Measurements from ENCODE around the gene INTS15.
A peak's percentile ranks its signal among the peaks of the same experiment; 100 is the strongest.

The INTS15 gene

DNA sequence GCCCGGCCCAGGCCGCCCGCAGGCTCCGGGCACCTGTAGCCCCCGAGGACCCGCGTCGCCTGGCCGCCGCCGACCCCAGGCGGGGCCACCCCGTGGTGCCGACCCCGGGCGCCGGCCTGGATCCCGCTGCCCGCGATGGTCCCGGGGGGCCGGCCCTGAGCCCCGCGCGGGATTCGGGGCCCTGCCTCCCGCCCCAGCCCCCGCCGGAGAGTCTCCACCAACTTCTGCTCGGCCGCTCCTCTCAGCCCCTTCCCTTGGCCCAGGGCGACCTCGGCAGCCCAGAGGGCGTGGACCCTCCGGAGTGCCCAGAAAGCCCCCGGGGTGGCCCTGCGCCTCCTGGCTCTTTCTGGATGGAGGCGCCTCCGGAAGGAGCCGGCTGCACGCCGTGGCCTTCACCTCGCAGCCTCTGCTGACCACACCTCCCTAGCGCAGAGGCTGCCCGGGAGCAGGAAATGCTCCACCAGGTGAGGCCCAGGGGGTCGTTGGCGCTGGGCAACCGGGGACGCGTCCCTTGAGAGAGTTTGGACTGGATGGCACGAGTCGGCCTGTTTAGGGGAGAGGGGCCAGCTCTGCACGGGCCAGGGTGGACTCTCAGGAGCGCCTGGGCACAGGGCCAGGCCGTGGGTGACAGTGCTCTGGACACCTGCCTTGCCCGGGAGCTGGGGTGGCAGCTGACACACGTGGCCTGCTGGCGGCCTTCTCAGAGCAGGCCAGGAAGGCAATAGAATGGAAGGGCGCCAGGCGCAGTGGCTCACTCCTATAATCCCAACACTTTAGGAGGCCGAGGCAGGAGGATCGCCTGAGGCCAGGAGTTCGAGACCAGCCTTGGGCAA is 26.1 kb downstream of the INTS15 start:
- Histone ChIP-seq H3K4me3 (ENCODE audit: low read depth in 1 of 5, low read length in 5 of 5) (peak overlapping the region in 4 of 5 donors; percentile 59 to 68 (median 64)), H3K9ac (ENCODE audit: low read length in 5 of 5) (peak overlapping the region in 3 of 5 donors; percentile 62 to 76 (median 72)), H3K27me3 (ENCODE audit: control insufficient read depth in 5 of 5, insufficient read depth in 4 of 5, low read length in 5 of 5) (peaks cover 0 to 29% (median 14%) of the 10 kb centered on the region in 5 donors), H3K9me3 (ENCODE audit: control insufficient read depth in 5 of 5, low read length in 5 of 5) (no peaks in the 10 kb centered on the region), H3K4me1 (ENCODE audit: control insufficient read depth in 5 of 5, insufficient read depth in 5 of 5, low read length in 5 of 5) (peaks cover 0 to 16% (median 13%) of the 10 kb centered on the region in 5 donors), H3K27ac (ENCODE audit: low read depth, low read length) (no peak overlapping the region), H3K36me3 (ENCODE audit: control insufficient read depth in 5 of 5, insufficient read depth in 5 of 5, low read length in 5 of 5) (peaks cover 0 to 6% (median 0%) of the 10 kb centered on the region in 5 donors)

GRCh38 chr7:6616854-6617643 is 27.2 kb downstream of the INTS15 start:
- Histone ChIP-seq H3K9me3 (ENCODE audit: control insufficient read depth in 5 of 5, low read length in 5 of 5) (no peaks in the 10 kb centered on the region), H3K4me3 (ENCODE audit: low read depth in 1 of 5, low read length in 5 of 5) (no peak overlapping the region), H3K36me3 (ENCODE audit: control insufficient read depth in 5 of 5, insufficient read depth in 5 of 5, low read length in 5 of 5) (peaks cover 0 to 16% (median 10%) of the 10 kb centered on the region in 5 donors), H3K27me3 (ENCODE audit: control insufficient read depth in 5 of 5, insufficient read depth in 4 of 5, low read length in 5 of 5) (peaks cover 0 to 29% (median 14%) of the 10 kb centered on the region in 5 donors), H3K4me1 (ENCODE audit: control insufficient read depth in 5 of 5, insufficient read depth in 5 of 5, low read length in 5 of 5) (peaks cover 0 to 16% (median 13%) of the 10 kb centered on the region in 5 donors), H3K9ac (ENCODE audit: low read length in 5 of 5) (no peak overlapping the region), H3K27ac (ENCODE audit: low read depth, low read length) (no peak overlapping the region)

GRCh38 chr7:6618621-6619020 is 28.8 kb downstream of the INTS15 start:
- no peak overlapping the region for H3K9ac ChIP-seq (ENCODE audit: low read length in 5 of 5)
- H3K36me3 ChIP-seq (ENCODE audit: control insufficient read depth in 5 of 5, insufficient read depth in 5 of 5, low read length in 5 of 5), result peaks cover 0 to 28% (median 16%) of the 10 kb centered on the region in 5 donors
- H3K9me3 ChIP-seq (ENCODE audit: control insufficient read depth in 5 of 5, low read length in 5 of 5), result no peaks in the 10 kb centered on the region
- H3K4me1 ChIP-seq (ENCODE audit: control insufficient read depth in 5 of 5, insufficient read depth in 5 of 5, low read length in 5 of 5), result peaks cover 0 to 16% (median 13%) of the 10 kb centered on the region in 5 donors
- no peak overlapping the region for H3K4me3 ChIP-seq (ENCODE audit: low read depth in 1 of 5, low read length in 5 of 5)
- peaks cover 0 to 27% (median 14%) of the 10 kb centered on the region in 5 donors for H3K27me3 ChIP-seq (ENCODE audit: control insufficient read depth in 5 of 5, insufficient read depth in 4 of 5, low read length in 5 of 5)
- H3K27ac ChIP-seq (ENCODE audit: low read depth, low read length), result no peak overlapping the region

GRCh38 chr7:6619961-6620360 is 30.1 kb downstream of the INTS15 start:
- H3K27ac ChIP-seq (ENCODE audit: low read depth, low read length), result no peak overlapping the region
- H3K27me3 ChIP-seq (ENCODE audit: control insufficient read depth in 5 of 5, insufficient read depth in 4 of 5, low read length in 5 of 5), result peaks cover 0 to 16% (median 4%) of the 10 kb centered on the region in 5 donors
- no peak overlapping the region for H3K9ac ChIP-seq (ENCODE audit: low read length in 5 of 5)
- no peak overlapping the region for H3K4me3 ChIP-seq (ENCODE audit: low read depth in 1 of 5, low read length in 5 of 5)
- peaks cover 0 to 12% (median 10%) of the 10 kb centered on the region in 5 donors for H3K4me1 ChIP-seq (ENCODE audit: control insufficient read depth in 5 of 5, insufficient read depth in 5 of 5, low read length in 5 of 5)
- peaks cover 0 to 34% (median 16%) of the 10 kb centered on the region in 5 donors for H3K36me3 ChIP-seq (ENCODE audit: control insufficient read depth in 5 of 5, insufficient read depth in 5 of 5, low read length in 5 of 5)
- no peaks in the 10 kb centered on the region for H3K9me3 ChIP-seq (ENCODE audit: control insufficient read depth in 5 of 5, low read length in 5 of 5)

DNA sequence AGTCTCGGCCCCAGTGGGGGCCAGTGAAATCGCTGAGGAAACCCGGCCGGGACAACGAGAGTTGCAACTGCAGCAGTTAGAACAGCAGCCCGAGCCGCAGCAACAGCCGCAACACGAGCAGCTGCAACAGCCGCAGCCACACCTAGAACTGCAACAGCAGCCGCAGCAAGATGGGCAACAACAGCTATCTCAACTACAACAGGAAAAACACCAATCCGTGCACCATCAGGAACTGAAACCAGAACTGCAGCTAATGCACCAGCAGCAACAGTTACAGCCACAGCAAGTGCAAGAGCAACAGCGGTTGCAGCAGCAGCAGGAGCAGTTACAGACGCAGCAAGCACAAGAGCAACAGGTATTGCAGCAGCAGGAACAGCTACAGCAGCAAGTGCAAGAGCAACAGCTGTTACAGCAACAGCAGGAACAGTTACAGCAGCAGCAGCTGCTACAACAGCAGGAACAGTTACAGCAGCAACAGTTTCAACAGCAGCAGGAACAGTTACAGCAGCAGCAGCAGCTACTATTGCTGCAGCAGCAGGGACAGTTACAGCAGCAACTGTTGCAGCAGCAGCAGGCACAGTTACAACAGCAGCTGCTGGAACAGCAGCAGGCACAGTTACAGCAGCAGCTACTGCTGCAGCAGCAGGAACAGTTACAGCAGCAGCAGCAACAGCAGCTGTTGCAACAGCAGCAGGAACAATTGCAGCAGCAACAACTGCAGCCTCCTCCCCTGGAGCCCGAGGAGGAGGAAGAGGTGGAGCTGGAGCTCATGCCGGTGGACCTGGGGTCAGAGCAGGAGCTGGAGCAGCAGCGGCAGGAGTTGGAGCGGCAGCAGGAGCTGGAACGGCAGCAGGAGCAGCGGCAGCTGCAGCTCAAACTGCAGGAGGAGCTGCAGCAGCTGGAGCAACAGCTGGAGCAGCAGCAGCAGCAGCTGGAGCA is 31.6 kb downstream of the INTS15 start:
- Histone ChIP-seq H3K36me3 (ENCODE audit: control insufficient read depth in 5 of 5, insufficient read depth in 5 of 5, low read length in 5 of 5) (peaks cover 0 to 34% (median 16%) of the 10 kb centered on the region in 5 donors), H3K9ac (ENCODE audit: low read length in 5 of 5) (no peak overlapping the region), H3K4me1 (ENCODE audit: control insufficient read depth in 5 of 5, insufficient read depth in 5 of 5, low read length in 5 of 5) (peaks cover 0 to 3% (median 0%) of the 10 kb centered on the region in 5 donors), H3K4me3 (ENCODE audit: low read depth in 1 of 5, low read length in 5 of 5) (no peak overlapping the region), H3K27ac (ENCODE audit: low read depth, low read length) (no peak overlapping the region), H3K9me3 (ENCODE audit: control insufficient read depth in 5 of 5, low read length in 5 of 5) (no peaks in the 10 kb centered on the region), H3K27me3 (ENCODE audit: control insufficient read depth in 5 of 5, insufficient read depth in 4 of 5, low read length in 5 of 5) (peaks cover 0 to 8% (median 0%) of the 10 kb centered on the region in 5 donors)

DNA sequence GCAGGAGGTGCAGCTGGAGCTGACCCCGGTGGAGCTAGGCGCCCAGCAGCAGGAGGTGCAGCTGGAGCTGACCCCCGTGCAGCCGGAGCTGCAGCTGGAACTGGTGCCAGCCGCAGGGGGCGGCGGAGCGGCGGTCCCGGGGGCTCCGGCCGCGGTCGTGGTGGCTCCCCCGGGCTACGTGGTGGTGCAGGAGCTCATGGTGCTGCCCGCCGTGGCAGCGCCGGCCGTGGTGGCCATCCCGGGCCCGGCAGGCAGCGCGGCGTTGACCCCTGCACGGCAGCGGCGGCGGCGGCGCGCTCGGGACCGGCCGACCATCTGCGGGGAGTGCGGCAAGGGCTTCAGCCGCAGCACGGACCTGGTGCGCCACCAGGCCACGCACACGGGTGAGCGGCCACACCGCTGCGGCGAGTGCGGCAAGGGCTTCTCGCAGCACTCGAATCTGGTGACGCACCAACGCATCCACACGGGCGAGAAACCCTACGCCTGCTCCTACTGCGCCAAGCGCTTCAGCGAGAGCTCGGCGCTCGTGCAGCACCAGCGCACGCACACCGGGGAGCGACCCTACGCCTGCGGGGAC is 32.4 kb downstream of the INTS15 start:
- peaks cover 0 to 1% (median 0%) of the 10 kb centered on the region in 5 donors for H3K27me3 ChIP-seq (ENCODE audit: control insufficient read depth in 5 of 5, insufficient read depth in 4 of 5, low read length in 5 of 5)
- no peaks in the 10 kb centered on the region for H3K9me3 ChIP-seq (ENCODE audit: control insufficient read depth in 5 of 5, low read length in 5 of 5)
- H3K4me3 ChIP-seq (ENCODE audit: low read depth in 1 of 5, low read length in 5 of 5), result no peak overlapping the region
- no peak overlapping the region for H3K9ac ChIP-seq (ENCODE audit: low read length in 5 of 5)
- no peak overlapping the region for H3K27ac ChIP-seq (ENCODE audit: low read depth, low read length)
- no peaks in the 10 kb centered on the region for H3K4me1 ChIP-seq (ENCODE audit: control insufficient read depth in 5 of 5, insufficient read depth in 5 of 5, low read length in 5 of 5)
- H3K36me3 ChIP-seq (ENCODE audit: control insufficient read depth in 5 of 5, insufficient read depth in 5 of 5, low read length in 5 of 5), result peaks cover 0 to 33% (median 16%) of the 10 kb centered on the region in 5 donors

GRCh38 chr7:6623589-6624245 is 33.9 kb downstream of the INTS15 start:
- Histone ChIP-seq H3K9ac (ENCODE audit: low read length in 5 of 5) (no peak overlapping the region), H3K27me3 (ENCODE audit: control insufficient read depth in 5 of 5, insufficient read depth in 4 of 5, low read length in 5 of 5) (no peaks in the 10 kb centered on the region), H3K27ac (ENCODE audit: low read depth, low read length) (no peak overlapping the region), H3K36me3 (ENCODE audit: control insufficient read depth in 5 of 5, insufficient read depth in 5 of 5, low read length in 5 of 5) (peaks cover 0 to 28% (median 16%) of the 10 kb centered on the region in 5 donors), H3K4me1 (ENCODE audit: control insufficient read depth in 5 of 5, insufficient read depth in 5 of 5, low read length in 5 of 5) (no peaks in the 10 kb centered on the region), H3K9me3 (ENCODE audit: control insufficient read depth in 5 of 5, low read length in 5 of 5) (no peaks in the 10 kb centered on the region), H3K4me3 (ENCODE audit: low read depth in 1 of 5, low read length in 5 of 5) (no peak overlapping the region)

- Histone ChIP-seq H3K27ac (ENCODE audit: low read depth, low read length) (no peak overlapping the region), H3K27me3 (ENCODE audit: control insufficient read depth in 5 of 5, insufficient read depth in 4 of 5, low read length in 5 of 5) (no peaks in the 10 kb centered on the region), H3K4me1 (ENCODE audit: control insufficient read depth in 5 of 5, insufficient read depth in 5 of 5, low read length in 5 of 5) (no peaks in the 10 kb centered on the region), H3K9ac (ENCODE audit: low read length in 5 of 5) (no peak overlapping the region), H3K4me3 (ENCODE audit: low read depth in 1 of 5, low read length in 5 of 5) (no peak overlapping the region), H3K36me3 (ENCODE audit: control insufficient read depth in 5 of 5, insufficient read depth in 5 of 5, low read length in 5 of 5) (peaks cover 0 to 28% (median 16%) of the 10 kb centered on the region in 5 donors), H3K9me3 (ENCODE audit: control insufficient read depth in 5 of 5, low read length in 5 of 5) (no peaks in the 10 kb centered on the region)
Measured at GRCh38 chr7:6624246-6624611, 34.4 kb downstream of the INTS15 start.

- no peak overlapping the region for H3K9ac ChIP-seq (ENCODE audit: low read length in 5 of 5)
- H3K27ac ChIP-seq (ENCODE audit: low read depth, low read length), result no peak overlapping the region
- H3K27me3 ChIP-seq (ENCODE audit: control insufficient read depth in 5 of 5, insufficient read depth in 4 of 5, low read length in 5 of 5), result peaks cover 0 to 3% (median 0%) of the 10 kb centered on the region in 5 donors
- no peak overlapping the region for H3K4me3 ChIP-seq (ENCODE audit: low read depth in 1 of 5, low read length in 5 of 5)
- no peaks in the 10 kb centered on the region for H3K9me3 ChIP-seq (ENCODE audit: control insufficient read depth in 5 of 5, low read length in 5 of 5)
- H3K36me3 ChIP-seq (ENCODE audit: control insufficient read depth in 5 of 5, insufficient read depth in 5 of 5, low read length in 5 of 5), result peaks cover 0 to 11% (median 4%) of the 10 kb centered on the region in 5 donors
- H3K4me1 ChIP-seq (ENCODE audit: control insufficient read depth in 5 of 5, insufficient read depth in 5 of 5, low read length in 5 of 5), result no peaks in the 10 kb centered on the region
Measured at GRCh38 chr7:6628045-6628444, 38.2 kb downstream of the INTS15 start.
